Lower leg skin (tissue), 4 donors: ENCODE data around the gene WDR70. TPM values are rescaled to one million over a fixed set of nuclear protein-coding genes. Genes with fewer than 3 reads are reported as not detected.
A peak's percentile ranks its signal among the peaks of the same experiment; 100 is the strongest.
"Not testable (repeated sequence)": the region's sequence is repeated elsewhere in the genome, so short reads cannot be mapped to it uniquely, and the experiment has no call there.

ENCODE experiments used
- DNase-seq, 2 donors: peaks; one replicate each; pipeline ENCODE4 v3.0.0-alpha.2; 2019; ENCODE audit warnings: low spot score in 2 of 2
- H3K4me3 ChIP-seq: fragments of 200-600 bp; sonication (generic); 2 replicates; pipeline ENCODE4 v1.5.1; 2017; ENCODE audit warnings: mild to moderate bottlenecking, low read depth; ENCODE audit not compliant: poor library complexity, severe bottlenecking
- POLR2A ChIP-seq, 2 donors: fragments of 450-650 bp; IDR thresholded peaks; one replicate each; pipeline ENCODE4 v1.6.1; 2016 to 2017; ENCODE audit warnings: antibody characterized with exemption in 2 of 2, mild to moderate bottlenecking in 1 of 2, moderate library complexity in 1 of 2
- WGBS, 2 donors: methylation state at CpG; one replicate each; pipeline ENCODE4 v1.1.5; 2018; 5-methylcytosine and 5-hydroxymethylcytosine counted together
- intact Hi-C: fragments of 100-400 bp; cut with DNase I; formaldehyde crosslinking; loops from one replicate; pipeline ENCODE4 v1.15.0; 2023; ENCODE audit warnings: low total_unique reads
- total RNA-seq, 4 donors: library from RNA; depleted of rRNA; stranded (reverse); fragments of >200 nt; gene quantifications; one replicate each; pipeline ENCODE4 v1.1.0, GENCODE V29; 2016
- TF ChIP-seq, protein P1 (sequence below), 3 donors: fragments of 450-650 bp; IDR thresholded peaks; one replicate each; pipeline ENCODE4 v1.5.1; 2016; ENCODE audit warnings: antibody characterized with exemption in 3 of 3, mild to moderate bottlenecking in 3 of 3, moderate library complexity in 2 of 3

Gene WDR70
- total RNA-seq, 4 donors from 2014 or later = 19.1 to 25.5 (median 23.7) TPM

GRCh38 chr5:37640088-37640487 is 261.0 kb downstream of the WDR70 start:
- TF ChIP-seq, protein P1, sequence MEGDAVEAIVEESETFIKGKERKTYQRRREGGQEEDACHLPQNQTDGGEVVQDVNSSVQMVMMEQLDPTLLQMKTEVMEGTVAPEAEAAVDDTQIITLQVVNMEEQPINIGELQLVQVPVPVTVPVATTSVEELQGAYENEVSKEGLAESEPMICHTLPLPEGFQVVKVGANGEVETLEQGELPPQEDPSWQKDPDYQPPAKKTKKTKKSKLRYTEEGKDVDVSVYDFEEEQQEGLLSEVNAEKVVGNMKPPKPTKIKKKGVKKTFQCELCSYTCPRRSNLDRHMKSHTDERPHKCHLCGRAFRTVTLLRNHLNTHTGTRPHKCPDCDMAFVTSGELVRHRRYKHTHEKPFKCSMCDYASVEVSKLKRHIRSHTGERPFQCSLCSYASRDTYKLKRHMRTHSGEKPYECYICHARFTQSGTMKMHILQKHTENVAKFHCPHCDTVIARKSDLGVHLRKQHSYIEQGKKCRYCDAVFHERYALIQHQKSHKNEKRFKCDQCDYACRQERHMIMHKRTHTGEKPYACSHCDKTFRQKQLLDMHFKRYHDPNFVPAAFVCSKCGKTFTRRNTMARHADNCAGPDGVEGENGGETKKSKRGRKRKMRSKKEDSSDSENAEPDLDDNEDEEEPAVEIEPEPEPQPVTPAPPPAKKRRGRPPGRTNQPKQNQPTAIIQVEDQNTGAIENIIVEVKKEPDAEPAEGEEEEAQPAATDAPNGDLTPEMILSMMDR (IDR thresholded peaks at IDR 0.05) = no peak
- no peak for TF ChIP-seq POLR2A (IDR thresholded peaks at IDR 0.05)
- no peak for DNase-seq

GRCh38 chr5:37641933-37642332 is 262.8 kb downstream of the WDR70 start:
- DNase-seq = no peak
- intact Hi-C loops = no loop called here
- TF ChIP-seq, protein P1 (IDR thresholded peaks at IDR 0.05) = no peak
- no peak for TF ChIP-seq POLR2A (IDR thresholded peaks at IDR 0.05)
- WGBS, 2 donors = 47 to 91% methylated on average over 1 of the region's 1 CpG
- no peak overlapping the region for H3K4me3 ChIP-seq

More at GRCh38 chr5:37640088-37640487, 261.0 kb downstream of the WDR70 start:
- intact Hi-C loops = no loop called here
- H3K4me3 ChIP-seq = no peak overlapping the region
- 59 to 85% methylated on average over 2 of the region's 2 CpGs for WGBS, 2 donors

DNA sequence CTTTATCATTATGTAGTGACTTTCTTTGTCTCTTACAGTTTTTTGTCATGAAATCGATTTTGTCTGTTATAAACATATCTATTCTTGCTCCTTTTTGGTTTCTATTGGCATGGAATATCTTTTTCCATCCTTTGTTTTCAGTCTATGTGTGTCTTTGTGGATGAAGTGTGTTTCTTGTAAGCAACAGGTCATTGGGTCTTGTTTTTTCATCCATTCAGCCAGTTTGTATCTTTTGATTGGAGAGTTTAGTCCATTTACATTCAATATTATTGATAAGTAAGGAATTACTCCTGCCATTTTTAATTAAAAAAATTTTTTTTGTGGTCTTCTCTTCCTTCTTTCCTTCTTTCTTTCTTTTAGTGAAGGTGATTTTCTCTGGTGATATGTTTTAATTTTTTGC is 266.6 kb downstream of the WDR70 start:
- intact Hi-C loops = no loop called here
- TF ChIP-seq POLR2A (IDR thresholded peaks at IDR 0.05) = no peak
- TF ChIP-seq, protein P1 (IDR thresholded peaks at IDR 0.05) = no peak
- H3K4me3 ChIP-seq = no peak overlapping the region
- no peak for DNase-seq
- 93 to 97% methylated on average over 1 of the region's 1 CpG for WGBS, 2 donors

DNA sequence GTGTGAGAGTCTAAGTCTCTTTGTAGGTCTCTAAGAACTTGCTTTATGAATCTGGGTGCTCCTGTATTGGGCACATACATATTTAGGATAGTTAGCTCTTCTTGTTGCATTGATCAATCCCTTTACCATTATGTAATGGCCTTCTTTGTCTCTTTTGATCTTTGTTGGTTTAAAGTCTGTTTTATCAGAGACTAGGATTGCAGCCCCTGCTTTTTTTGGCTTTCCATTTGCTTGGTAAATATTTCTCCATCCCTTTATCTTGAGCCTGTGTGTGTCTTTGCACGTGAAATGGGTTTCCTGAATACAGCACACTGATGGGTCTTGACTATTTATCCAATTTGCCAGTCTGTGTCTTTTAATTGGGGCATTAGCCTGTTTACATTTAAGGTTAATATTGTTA is 275.4 kb downstream of the WDR70 start:
- intact Hi-C loops, H3K4me3 ChIP-seq, DNase-seq: not testable (repeated sequence)
- 97 to 100% methylated on average over 1 of the region's 1 CpG for WGBS, 2 donors

- intact Hi-C loops = no loop called here
- TF ChIP-seq, protein P1 (IDR thresholded peaks at IDR 0.05) = no peak
- DNase-seq = peak in 1 of 2 donors; percentile 66
- no peak overlapping the region for H3K4me3 ChIP-seq
- WGBS, 2 donors = 63 to 81% methylated on average over 3 to 4 of the region's 4 CpGs
Observed at GRCh38 chr5:37657046-37657445, 277.9 kb downstream of the WDR70 start.

DNA sequence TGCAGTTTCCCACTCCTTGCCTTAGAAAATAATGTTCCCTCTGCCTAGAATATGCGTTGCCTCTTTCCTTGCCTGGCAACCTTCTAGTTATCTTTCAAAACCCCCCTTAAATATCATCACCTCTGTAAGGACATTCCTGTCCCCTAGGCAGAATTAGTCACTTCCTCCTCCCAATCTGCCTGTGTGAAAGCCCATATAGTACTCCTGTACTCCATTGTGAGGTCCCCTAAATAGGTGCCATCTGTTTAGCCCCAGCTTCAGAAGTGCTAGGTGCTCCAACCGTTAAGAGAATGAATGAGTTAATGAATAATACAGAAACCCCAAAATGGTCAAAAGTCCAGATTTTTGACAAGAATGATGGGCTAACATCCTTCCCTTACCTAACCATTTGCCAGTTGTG is 279.3 kb downstream of the WDR70 start:
- TF ChIP-seq, protein P1 (IDR thresholded peaks at IDR 0.05) = no peak
- no peak for TF ChIP-seq POLR2A (IDR thresholded peaks at IDR 0.05)
- H3K4me3 ChIP-seq = no peak overlapping the region
- no peak for DNase-seq
- intact Hi-C loops = no loop called here
- 76 to 83% methylated on average over 2 of the region's 2 CpGs for WGBS, 2 donors
